Inferior parietal cortex (tissue), 1 donor: Measurements from ENCODE around the gene PCBP3.

ENCODE experiments used
- DNase-seq: peaks from one replicate; pipeline ENCODE4 v3.0.0-alpha.2; 2016; ENCODE audit errors: extremely low spot score

The PCBP3 gene

DNA sequence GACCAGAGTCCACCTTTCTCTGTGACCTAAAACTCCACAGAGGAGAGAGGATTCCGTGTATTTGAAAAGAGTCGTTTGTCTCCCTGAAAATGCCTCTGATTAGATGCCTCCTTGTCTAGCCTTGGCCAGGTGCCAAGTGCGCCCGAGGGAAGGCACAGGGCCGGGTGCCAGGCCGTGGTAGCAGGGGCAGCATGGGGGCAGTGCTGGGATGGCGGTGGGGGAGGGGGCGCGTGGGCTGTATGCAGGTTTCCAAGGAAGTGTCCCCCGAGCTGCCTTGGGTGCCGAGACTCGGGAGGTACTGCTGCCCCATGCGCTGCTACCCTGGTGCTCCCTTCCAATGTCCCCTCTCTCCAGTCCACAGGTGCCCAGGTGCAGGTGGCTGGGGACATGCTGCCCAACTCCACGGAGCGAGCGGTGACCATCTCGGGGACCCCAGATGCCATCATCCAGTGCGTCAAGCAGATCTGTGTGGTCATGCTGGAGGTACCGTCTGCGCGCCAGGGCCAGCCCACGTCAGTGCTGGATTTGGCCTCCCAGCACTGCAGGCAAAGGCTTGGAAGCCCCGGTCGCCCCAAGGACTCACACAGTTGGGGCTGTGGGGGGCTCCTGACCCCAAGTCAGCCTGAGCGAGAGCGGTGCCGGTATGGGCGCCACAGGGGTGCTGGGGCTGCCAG lies 267.2 kb downstream of the PCBP3 start:
- DNase-seq, result peak; percentile 12

DNA sequence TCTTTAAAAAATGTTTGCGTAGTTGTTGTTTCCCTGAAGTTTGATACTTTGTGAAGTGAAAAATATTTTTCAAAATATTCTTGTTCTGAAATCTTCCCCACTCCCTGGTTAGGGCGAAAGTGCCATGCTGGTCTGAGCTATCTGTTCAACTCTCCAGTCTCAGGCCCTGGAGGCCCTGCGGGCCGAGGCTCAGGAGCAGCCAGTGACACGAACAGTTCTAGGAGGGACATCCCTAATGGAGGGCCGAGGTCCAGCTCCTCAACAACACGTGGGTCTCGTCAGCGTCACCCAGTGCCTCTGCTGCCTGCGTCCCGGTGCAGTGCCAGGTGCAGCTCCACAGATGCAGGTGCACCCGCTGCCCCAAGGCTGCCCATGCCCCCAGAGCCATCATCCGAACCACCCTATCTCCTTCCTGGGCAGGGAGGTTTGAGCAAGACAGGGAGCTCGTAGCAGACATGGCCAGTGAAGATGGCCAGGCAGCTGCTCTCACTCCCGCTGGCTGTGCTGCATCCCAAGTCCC lies 268.3 kb downstream of the PCBP3 start:
- DNase-seq, result no peak

DNA sequence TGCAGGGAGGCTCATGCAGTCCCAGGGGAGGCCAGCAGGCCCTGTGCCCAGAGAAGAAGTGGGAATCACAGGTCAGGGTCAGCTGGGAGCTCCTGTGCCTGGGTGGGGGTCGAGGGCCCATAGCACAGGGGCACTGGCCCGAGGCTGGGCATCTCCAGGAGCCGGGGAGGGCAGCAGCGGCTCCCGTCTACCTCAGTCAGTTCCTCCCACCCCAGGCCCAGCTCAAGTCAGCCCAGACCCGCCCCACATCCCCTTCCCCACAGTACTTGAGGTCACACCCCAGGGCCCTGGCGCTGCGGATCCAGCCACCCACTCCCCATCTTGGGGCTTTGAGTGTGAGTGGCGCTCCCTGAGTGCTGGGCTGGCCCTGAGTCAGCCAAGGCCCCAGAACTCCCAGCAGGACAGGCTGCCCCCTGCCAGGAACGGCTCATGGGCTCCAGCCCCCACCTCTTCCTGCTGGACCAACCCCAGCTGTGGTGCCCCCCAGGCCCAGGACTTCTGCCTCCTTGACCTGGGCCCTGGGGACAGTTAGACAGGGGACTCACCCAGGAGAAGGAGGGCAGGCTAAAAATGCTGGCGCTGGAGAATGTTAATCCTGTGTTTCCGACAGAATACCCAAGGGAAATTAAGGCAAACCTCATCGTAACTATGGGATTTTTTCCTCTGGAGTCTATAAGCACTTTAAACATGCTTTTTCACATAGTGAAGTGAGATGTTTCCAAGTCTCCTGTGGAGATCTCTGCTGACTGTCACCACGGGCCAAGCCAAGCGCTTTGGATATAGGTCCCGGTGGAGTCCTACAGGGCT lies 269.3 kb downstream of the PCBP3 start:
- no peak for DNase-seq

DNA sequence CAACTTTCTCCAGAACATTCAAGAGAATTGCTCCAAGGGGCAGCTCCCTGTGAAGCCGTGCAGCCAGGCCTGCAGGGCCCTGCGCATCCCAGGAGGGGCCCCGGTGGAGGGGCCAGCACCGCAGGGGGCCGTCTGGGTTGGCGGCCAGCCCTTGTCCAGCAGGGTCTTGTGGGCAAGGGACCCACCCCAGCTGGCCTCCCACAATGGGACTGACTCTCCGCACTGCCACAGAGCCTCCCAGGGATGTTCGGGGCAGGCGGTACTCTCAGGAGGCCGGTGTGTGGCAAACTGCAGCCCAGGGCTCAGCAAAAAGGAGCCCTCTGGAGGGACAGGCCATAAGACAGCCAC lies 269.9 kb downstream of the PCBP3 start:
- no peak for DNase-seq

DNA sequence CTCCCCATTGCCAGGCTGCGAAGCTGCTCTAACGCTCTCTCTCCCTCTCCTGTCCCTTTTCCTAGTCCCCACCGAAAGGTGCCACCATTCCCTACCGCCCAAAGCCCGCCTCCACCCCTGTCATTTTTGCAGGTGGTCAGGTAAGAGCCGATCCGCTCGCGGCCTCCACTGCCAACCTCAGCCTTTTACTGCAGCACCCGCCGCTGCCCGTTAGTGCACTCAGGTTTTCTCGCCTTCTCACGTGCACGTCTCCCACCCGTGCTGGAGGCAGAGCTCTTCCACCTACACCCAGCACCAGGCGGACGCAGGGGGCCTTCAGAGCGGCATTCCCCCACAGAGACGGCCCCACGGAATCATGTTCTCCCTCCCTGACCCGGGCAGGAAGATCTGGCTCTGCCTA lies 270.4 kb downstream of the PCBP3 start:
- no peak for DNase-seq

DNA sequence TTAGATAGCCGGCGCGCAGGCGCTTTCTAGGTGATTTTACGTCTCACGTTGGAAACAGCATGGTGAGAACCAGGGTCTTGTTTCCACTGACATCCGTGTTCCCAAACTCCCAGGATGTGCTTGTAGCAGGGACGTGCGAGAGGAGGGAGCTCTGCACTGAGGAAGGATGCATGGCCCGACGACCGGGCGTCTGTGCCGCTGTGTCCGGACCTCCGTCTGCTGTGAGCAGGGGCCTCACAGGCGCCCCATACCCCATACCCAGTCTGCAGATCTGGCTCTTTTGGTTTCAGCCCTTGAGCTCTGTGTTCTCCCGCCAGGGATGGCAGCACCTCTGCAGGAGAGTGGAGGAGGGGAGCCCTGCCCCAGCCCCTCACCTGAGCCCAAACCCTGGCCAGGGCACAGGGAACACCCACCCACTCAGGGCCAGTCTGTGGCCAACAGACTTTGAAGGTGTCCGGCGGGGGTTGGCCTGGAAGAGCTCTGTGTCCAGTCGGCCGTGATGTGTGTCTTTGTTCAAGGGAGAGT lies 270.9 kb downstream of the PCBP3 start:
- no peak for DNase-seq

DNA sequence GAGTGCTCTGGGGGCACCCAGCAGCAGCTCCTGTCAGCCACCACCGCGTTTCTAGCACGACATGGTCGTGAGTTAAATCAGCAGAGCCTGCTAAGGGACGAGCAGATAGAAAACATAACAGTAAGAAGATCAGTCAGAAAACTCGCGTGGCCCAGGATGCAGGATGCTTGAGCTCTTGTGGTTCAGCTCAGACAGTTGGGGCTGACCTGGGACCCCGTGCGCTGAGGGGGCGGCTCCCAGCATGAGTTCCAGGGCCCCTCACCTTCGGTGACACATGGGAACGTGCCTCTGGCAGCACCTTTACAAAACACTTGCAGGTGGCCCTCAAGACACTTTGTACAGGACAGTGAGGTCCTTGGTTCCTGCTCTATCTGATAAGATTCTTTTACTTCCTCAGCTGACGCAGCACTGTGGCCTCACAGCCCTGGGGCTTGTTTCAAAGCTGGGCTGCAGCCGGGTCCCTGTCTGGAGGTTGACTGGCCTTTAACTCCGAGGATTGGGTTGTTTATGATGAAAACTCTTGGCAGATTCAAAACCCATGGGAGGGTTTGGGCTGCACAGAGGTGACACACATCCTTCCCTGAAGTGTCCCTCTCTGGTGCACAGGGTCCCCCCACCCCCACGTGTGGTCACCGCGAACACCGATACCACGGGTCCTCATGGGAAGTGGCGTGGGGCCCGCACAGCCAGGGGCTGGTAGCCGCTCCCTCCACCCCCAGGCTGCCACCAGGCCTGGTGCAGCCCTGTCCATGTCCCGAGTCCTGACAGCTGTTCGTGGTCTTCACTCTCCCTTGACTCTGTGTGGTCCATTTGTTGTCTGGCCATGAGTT lies 272.7 kb downstream of the PCBP3 start:
- no peak for DNase-seq

DNA sequence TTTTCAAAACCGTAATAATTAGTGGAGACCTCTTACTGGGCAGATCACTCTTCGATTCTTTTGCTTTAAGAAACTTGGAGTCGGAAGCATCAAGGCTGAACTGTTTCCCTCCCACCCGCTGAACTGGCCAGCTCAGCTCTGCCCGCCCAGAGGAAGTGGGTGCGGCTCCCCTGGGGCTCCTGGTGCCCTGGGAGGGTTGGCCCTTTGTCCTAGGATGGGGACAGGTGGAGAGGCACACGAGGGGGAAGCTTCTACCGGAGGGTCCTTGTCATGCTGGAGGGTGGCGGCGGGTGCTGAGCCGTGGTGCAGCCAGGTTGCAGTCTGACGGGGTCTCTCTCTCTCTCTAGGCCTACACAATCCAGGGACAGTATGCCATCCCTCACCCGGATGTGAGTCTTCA lies 273.7 kb downstream of the PCBP3 start:
- no peak for DNase-seq

DNA sequence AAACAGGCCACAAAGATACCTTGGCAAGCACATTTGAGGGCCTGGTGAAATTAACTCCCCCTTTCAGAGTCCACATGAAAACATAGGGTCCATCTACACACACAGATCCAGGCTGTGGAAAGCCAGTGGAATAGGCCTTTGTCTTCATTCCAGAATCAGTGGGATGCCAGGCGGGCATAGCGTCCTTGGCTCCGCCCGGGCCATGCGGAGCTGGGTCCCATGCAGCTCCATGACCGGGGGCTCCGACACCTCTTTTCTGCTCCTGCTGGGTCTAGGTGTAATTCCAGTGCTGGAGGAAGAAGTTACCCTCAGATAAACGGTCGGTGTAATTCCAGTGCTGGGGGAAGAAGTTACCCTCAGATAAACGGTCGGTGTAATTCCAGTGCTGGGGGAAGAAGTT lies 274.5 kb downstream of the PCBP3 start:
- DNase-seq, result no peak

DNA sequence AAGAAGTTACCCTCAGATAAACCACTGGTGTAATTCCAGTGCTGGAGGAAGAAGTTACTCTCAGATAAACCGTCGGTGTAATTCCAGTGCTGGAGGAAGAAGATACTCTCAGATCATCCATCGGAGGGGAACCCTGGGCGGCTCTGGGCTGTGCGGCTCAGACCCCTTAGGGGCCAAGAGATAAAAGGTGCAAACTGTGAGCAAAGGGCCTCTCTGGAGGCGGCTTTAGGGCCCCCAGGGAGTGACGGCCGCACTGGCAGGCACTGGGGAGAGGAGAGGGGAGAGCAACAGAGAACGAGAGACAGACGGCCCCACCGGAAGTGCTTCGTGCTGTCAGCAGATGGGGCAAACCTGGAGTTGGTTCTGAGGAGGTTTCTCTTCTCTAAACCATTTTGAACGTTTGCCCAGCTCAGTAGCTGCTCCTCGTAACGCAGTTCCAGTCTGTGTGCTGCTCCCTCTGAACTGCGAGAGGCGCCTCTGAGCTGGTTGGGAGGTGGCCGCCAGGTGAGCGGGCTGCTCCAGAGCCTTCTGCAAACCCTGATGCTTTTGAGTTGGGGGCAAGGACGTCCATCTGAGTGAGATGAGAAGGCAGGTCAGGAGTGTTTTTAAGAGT lies 275.4 kb downstream of the PCBP3 start:
- DNase-seq, result no peak

DNA sequence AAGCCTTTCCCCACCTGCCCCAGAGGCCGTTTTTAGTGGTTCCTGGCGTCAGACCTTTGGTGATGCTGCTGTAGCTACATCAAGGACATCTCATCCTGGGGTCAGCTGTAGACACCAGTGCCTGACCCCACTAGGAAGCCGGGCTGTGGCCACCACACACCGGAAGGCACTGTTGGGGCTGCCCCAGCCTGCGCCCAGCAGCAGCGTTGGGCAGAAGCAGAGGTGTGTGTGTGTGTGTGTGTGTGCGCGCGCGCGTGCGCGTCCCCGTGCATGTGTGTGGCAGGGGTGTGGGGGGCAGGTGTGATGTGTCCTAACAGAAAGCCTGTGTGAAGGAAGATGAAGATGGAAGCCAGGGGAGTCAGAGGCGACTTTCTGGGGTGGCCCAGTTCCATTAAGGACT lies 276.1 kb downstream of the PCBP3 start:
- no peak for DNase-seq

DNA sequence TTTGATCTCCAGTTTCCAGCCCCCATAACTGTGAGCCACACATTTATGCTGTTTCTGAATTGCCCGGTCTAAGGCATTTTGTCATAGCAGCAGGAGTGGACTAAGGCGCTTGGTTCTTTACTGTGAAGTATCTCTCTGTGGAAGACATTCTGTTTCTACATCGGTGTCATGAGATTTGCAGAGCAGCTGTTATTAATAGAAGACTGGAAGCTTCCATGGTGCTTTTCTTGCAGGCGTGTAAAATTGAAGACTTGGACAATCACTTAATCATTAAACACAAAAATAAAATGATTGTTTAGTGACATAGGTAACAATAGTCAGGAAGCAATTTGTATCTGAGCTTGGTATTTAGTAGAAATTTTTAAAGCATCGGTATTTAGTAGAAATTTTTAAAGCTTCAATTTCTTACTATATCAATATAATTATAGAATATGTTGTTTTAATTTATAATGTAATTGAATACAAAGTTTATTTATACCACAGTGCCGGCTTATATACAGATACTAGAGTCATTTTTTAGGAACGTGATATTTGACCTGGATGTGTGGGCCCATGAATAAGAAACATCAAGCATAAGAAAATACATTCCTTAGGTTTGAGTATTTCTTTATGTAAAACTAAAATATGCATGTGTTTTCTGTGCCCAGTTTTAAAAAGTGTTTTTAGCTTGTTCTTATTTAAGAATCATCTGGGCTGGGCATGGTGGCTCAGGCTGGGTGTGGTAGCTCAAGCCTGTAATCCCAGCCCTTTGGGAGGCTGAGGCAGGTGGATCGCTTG lies 277.5 kb downstream of the PCBP3 start:
- DNase-seq, result no peak

DNA sequence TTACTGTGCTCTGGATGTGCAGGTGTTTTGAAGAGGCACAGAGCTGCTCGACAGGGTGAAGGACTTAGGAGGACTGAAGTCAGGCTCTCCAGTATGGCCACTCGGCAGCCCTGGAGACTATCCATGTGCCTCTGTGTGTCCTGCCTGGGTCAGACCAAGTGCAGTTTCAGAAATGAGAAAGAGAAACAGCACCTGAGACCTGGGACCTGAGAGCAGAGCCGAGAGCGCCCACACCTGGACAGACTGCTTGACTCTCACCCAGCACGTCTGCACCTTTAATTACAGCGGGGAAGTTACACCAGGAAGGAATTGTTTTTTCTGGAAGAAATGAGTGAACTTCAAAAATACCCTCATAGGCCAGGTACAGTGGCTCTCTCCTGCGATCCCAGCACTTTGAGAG lies 278.4 kb downstream of the PCBP3 start:
- no peak for DNase-seq

DNA sequence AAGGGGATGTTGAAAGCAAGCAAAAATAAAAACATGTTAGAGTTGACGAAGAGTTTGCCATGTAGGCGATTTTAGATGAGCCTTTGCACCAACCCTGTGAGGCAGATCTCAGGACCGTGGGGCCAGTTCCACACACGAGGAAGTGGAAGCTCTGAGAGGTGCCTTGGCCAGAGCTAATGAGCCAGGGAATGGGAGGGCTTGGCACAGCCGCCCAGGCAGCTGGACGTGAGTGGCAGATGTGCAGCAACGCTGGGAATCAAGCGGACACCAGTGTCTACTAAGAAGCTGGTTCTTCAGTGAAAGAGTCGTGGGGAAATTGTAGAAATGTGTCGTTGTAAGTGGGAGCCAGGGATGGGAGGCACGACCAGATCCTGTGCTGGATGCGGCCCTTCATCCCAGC lies 279.1 kb downstream of the PCBP3 start:
- DNase-seq, result peak; percentile 1

DNA sequence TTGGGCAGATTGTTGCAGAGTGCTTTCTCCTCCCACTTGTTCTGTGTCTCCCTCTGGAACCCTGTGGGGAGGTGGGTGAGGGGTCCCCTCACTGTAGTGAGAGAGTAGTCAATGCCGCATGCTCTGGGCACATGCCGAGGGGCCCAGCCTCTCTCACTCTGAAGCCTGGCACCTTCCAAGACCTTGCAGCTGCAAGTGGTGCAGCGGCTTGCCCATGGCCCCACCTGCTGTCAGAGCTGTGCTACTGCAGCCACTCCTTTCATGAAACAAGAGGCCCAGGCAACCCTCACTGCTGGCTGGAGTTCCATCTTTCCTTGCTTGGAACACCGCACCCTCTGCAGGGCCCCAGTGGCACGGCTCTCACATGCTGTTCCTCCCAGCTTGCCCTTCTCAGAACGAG lies 279.6 kb downstream of the PCBP3 start:
- DNase-seq, result peak; percentile 79

DNA sequence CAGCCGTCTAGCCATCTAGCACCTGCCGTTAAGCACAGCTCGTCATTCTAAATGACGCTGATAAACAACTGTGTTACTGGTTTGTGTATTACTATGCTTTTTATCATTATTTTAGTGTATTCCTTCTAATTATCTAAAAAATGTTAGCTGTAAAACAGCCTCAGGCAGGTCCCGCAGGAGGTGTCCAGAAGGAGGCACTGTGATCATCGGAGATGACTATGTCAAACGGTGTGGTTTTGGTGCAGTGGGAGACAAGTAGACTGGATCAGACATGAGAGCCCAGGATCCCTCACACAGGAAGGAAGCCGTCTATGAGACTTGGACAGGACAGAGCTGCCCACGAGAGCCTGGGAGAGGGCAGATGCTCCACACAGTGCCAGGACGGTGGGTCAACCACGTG lies 282.8 kb downstream of the PCBP3 start:
- DNase-seq, result no peak

DNA sequence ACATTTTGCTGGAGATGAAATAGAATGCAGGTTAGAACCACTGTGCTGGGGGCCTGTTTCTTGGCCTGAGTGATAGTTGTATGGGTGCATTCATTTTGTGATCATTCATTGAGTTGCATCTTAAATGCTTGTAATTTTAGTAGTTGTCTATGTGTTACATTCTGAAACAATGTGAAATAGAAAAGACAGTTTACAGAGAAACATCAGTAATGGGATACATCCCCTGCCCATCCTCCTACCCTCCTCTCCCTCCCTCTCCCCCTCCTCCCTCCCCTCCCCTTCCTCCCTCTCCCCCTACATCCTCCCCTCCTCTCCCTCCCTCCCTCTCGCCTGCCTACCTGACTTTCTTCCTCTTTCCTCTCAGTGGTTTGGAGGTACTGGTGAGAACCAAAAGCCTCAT lies 283.5 kb downstream of the PCBP3 start:
- no peak for DNase-seq

DNA sequence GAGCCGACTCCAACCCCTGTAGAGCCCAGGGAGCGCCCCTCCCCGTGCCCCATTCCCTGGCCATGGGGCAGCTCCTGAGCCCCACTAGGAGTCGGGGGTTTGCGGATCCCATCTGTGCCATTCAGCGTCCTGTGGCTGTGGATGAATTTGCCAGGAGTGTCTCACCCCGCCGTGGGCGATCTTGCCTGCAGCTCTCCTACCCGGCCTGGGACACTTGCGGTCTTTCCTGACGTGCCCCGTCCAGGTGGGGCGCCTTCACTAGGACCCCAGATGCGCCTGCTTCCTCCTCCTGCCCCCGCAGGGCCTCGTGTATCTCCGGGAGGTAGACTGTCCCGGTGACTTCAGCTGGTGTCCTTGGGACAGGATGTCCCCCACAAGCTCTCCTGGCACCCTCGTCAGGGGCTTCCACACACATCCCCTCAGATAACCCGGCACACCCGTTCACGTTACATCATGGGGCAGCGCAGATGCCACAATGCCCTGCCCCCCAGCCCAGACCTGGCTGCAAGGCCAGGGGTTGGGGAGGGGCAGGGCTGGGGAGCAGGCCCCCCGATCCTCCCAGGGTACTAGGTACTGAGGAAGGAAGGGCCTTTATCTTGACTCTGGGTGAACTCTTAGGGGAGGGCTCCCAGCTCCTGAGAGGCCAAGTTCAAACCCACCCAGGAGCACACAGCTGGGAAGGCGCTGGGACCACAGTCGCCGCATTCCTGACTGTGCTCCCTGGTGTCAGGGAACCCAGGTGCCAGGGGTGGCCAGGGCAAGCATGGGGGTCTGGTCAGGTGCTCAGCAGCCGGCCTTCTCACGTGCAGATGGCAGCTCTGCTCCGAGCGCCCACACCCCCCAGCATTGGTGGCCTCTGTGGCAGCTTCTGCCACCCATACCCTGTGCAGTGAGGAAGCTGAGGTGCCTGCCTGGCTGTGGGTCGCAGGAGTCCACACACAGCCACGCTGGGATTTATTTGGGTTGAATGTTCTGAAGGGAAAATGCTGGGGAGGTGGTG lies 284.6 kb downstream of the PCBP3 start:
- DNase-seq, result no peak

DNA sequence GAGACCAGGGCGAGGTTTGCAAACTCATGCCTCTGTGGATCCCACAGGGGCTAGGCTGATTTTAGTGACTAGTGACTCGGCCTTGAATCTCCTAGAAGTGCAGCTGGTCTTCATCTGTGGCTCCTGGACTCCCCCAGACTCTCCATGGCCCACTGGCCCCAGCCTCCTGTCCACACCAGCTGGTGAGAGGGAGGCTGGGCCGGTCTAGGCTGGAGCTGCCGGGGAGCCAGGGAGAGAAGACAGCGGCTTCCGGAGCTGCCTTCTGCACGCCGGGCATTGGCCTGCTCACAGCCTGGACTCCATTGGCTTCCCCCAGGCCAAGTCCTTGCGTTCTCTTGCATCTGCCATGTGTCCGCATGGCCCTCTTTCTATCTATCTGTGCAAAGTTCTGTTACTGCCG lies 285.9 kb downstream of the PCBP3 start:
- DNase-seq, result no peak

DNA sequence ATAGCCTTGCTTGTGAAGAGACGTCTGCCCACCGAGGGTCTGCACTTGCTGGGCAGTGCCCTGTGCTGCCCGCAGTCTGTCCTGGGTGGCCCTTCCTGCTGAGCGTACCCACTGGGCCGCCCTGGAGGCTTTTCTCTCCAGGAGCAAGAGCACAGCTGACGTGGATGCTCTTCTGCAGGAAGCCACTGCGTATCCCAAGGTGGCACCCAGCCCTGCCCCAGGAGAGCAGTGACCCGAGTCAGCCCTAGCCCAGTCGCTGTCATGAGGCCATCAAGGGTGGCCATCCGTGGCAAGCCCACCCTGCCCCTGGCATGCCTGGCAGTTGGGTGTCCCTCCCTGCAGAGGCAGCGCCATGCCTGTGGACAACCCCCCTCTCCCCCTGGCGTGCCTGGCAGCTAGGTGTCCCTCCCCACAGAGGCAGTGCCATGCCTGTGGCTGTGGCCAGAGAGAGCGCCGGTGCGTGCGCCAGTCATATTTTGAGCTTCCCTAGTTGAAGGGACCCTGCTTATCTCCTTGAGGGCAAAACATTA lies 286.8 kb downstream of the PCBP3 start:
- no peak for DNase-seq
